Measurements from ENCODE around the gene DGKB.

DNA sequence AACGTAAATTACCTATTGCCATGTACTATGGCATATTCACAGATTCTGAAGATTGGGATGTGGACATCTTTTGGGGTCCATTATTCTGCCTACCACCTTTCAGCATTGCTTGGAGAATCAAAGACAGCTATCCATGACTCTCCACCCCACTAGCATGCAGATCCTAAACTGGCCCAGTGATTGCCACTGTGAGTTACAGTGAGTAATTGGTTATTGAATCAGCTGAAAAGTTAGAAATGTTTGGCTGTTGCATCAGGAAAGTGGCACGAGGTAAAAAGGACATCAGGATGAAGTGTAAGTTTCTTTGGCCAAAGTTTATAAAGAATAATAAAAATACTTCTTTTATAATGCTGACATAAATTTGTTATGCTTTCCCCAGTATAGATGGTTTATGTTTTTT, 764.9 kb downstream of the DGKB start:
- TF ChIP-seq, protein P1, sequence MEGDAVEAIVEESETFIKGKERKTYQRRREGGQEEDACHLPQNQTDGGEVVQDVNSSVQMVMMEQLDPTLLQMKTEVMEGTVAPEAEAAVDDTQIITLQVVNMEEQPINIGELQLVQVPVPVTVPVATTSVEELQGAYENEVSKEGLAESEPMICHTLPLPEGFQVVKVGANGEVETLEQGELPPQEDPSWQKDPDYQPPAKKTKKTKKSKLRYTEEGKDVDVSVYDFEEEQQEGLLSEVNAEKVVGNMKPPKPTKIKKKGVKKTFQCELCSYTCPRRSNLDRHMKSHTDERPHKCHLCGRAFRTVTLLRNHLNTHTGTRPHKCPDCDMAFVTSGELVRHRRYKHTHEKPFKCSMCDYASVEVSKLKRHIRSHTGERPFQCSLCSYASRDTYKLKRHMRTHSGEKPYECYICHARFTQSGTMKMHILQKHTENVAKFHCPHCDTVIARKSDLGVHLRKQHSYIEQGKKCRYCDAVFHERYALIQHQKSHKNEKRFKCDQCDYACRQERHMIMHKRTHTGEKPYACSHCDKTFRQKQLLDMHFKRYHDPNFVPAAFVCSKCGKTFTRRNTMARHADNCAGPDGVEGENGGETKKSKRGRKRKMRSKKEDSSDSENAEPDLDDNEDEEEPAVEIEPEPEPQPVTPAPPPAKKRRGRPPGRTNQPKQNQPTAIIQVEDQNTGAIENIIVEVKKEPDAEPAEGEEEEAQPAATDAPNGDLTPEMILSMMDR (IDR thresholded peaks at IDR 0.05), result no peak
- TF ChIP-seq POLR2A (IDR thresholded peaks at IDR 0.05), result no peak

All from sigmoid colon (tissue), 3 donors.